ENCODE results near the gene BAD. TPM values are rescaled to one million over a fixed set of nuclear protein-coding genes. Genes with fewer than 3 reads are reported as not detected.
A peak's percentile ranks its signal among the peaks of the same experiment; 100 is the strongest.

The BAD gene
- total and polyA plus RNA-seq, 8 donors = 40.4 to 343 (median 105) TPM

DNA sequence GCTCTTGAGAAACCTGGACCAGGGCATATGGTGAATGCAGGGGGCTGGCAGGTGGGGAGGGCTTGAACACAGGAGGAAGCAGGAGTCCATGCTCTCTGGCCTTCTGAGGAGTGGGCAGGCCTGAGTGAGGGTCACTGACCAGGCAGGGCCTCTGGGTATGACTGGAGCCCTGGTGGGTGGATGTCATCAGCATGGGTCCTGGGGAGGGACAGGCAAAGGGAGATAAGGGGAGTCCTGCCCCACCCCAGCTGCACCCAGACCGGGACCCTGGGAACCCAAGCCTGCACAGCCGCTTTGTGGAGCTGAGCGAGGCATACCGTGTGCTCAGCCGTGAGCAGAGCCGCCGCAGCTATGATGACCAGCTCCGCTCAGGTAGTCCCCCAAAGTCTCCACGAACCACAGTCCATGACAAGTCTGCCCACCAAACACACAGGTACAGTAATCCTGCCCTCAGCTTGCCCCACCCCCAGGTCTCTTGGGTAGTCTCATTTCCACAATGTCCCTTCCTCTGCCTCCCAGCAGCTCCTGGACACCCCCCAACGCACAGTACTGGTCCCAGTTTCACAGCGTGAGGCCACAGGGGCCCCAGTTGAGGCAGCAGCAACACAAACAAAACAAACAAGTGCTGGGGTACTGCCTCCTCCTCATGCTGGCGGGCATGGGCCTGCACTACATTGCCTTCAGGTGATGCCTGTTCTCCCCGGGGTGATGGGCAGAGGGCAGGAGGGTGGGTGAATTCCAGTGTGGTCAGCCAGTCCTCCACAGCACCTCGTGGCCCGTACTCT, 52.1 kb downstream of the BAD start:
- Histone ChIP-seq H3K27ac (peak overlapping the region in 3 of 5 donors; percentile 26 to 95 (median 94)), H3K36me3 (peaks cover 0 to 9% (median 4%) of the 10 kb centered on the region in 4 donors), H3K4me1 (peaks cover 53 to 88% (median 83%) of the 10 kb centered on the region in 4 donors), H3K4me3 (peak overlapping the region in 1 of 4 donors; percentile 9), H3K9me3 (no peaks in the 10 kb centered on the region), H3K27me3 (no peaks in the 10 kb centered on the region)
- intact Hi-C loops (cut with DNase I; ENCODE audit: low total_unique reads) = no loop called here
- WGBS, 5 donors = 68 to 83% (median 79%) methylated on average over 9 to 15 of the region's 15 CpGs
- DNase-seq = no peak
- TF ChIP-seq POLR2A (IDR thresholded peaks at IDR 0.05) = no peak
- no peak for TF ChIP-seq POLR2AphosphoS5 (IDR thresholded peaks at IDR 0.05)
- no peak for TF ChIP-seq EP300 (IDR thresholded peaks at IDR 0.05)
- TF ChIP-seq, protein P1, sequence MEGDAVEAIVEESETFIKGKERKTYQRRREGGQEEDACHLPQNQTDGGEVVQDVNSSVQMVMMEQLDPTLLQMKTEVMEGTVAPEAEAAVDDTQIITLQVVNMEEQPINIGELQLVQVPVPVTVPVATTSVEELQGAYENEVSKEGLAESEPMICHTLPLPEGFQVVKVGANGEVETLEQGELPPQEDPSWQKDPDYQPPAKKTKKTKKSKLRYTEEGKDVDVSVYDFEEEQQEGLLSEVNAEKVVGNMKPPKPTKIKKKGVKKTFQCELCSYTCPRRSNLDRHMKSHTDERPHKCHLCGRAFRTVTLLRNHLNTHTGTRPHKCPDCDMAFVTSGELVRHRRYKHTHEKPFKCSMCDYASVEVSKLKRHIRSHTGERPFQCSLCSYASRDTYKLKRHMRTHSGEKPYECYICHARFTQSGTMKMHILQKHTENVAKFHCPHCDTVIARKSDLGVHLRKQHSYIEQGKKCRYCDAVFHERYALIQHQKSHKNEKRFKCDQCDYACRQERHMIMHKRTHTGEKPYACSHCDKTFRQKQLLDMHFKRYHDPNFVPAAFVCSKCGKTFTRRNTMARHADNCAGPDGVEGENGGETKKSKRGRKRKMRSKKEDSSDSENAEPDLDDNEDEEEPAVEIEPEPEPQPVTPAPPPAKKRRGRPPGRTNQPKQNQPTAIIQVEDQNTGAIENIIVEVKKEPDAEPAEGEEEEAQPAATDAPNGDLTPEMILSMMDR (IDR thresholded peaks at IDR 0.05) = no peak

- Histone ChIP-seq H3K27me3 (no peaks in the 10 kb centered on the region), H3K9me3 (no peaks in the 10 kb centered on the region), H3K4me1 (peaks cover 60 to 88% (median 83%) of the 10 kb centered on the region in 4 donors), H3K36me3 (peaks cover 0 to 1% (median 0%) of the 10 kb centered on the region in 4 donors), H3K4me3 (peak overlapping the region in 1 of 4 donors; percentile 68), H3K27ac (peak overlapping the region in 3 of 5 donors; percentile 14 to 95 (median 94))
- WGBS, 5 donors = 71 to 86% (median 81%) methylated on average over 7 of the region's 7 CpGs
- DNase-seq = no peak
- intact Hi-C loops (cut with DNase I; ENCODE audit: low total_unique reads) = no loop called here
- TF ChIP-seq EP300 (IDR thresholded peaks at IDR 0.05) = no peak
- no peak for TF ChIP-seq POLR2A (IDR thresholded peaks at IDR 0.05)
- TF ChIP-seq, protein P1 (IDR thresholded peaks at IDR 0.05) = no peak
- no peak for TF ChIP-seq POLR2AphosphoS5 (IDR thresholded peaks at IDR 0.05)
These were observed 52.9 kb downstream of the BAD start for GRCh38 chr11:64231546-64231945.

- no peaks in the 10 kb centered on the region for H3K27me3 ChIP-seq
- H3K9me3 ChIP-seq = no peaks in the 10 kb centered on the region
- peak overlapping the region; percentile 91 to 96 (median 94) for H3K27ac ChIP-seq
- H3K4me3 ChIP-seq = peak overlapping the region; percentile 66 to 73 (median 70)
- no peak for DNase-seq
- intact Hi-C loops (cut with DNase I; ENCODE audit: low total_unique reads) = no loop called here
- no peaks in the 10 kb centered on the region for H3K36me3 ChIP-seq
- TF ChIP-seq, protein P1 (IDR thresholded peaks at IDR 0.05) = no peak
- TF ChIP-seq POLR2AphosphoS5 (IDR thresholded peaks at IDR 0.05) (no peak), POLR2A (IDR thresholded peaks at IDR 0.05) (no peak), EP300 (IDR thresholded peaks at IDR 0.05) (no peak)
- peaks cover 58 to 83% (median 80%) of the 10 kb centered on the region in 4 donors for H3K4me1 ChIP-seq
- 4 to 11% (median 8%) methylated on average over 8 of the region's 8 CpGs for WGBS, 5 donors
These were observed 53.5 kb downstream of the BAD start for GRCh38 chr11:64230985-64231365.

DNA sequence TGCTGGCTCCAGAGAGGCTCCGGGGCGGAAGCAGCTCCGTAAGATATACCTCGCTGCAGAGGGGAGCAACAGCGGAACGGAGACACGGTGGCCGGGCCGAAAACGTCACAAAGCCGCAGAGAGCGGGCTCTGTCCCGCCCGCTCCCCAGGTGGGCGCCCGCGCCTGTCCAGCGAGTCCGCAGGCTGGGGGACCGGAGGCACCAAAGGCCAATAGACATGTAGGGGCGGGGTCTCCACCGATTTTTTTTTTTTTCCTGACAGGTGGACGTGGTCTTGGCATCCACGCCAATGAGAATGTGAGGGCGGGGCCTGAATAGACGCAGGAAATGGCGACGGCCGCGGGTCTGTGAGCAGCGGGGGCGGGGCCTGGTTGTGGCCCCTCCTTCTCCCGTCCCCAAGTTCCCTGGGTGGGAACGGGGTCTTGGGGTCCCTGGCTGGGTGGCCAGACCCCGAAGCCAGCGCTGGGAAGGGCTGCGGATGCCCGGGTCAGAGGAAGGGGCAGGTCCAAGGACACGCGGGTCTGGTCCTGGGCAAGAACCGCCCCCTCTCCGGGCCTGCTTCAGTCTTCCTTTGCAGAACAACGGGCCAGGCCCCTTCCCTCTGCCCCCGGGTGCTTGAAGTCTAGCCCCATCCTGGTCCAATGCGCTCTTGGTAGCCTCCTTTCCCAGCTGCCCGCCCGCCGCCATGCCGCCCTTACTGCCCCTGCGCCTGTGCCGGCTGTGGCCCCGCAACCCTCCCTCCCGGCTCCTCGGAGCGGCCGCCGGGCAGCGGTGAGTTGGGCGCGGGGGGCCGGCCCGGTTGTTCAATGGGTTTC, 54.1 kb downstream of the BAD start, which contains the start of gene DNAJC4:
Gene DNAJC4 (plus strand): TSS at position 378 of the 814 bp plus-strand sequence. CDS start 307 bp downstream, at position 685.
- Histone ChIP-seq H3K36me3 (no peaks in the 10 kb centered on the region), H3K4me3 (peak within 1 kb of the TSS; percentile 66 to 73 (median 70)), H3K9me3 (no peaks in the 10 kb centered on the region), H3K27ac (peak within 1 kb of the TSS; percentile 91 to 96 (median 94)), H3K4me1 (peaks cover 55 to 80% (median 78%) of the 10 kb centered on the region in 4 donors), H3K27me3 (no peaks in the 10 kb centered on the region)
- peak; percentile 96 to 98 for DNase-seq
- WGBS, 5 donors = 0 to 2% (median 0%) methylated on average over 43 to 62 of the region's 62 CpGs
- intact Hi-C loops (cut with DNase I; ENCODE audit: low total_unique reads) = no loop called here
- TF ChIP-seq POLR2AphosphoS5 (IDR thresholded peaks at IDR 0.05) (peak in 2 of 3 donors; percentile 50 to 61), EP300 (IDR thresholded peaks at IDR 0.05) (no peak), POLR2A (IDR thresholded peaks at IDR 0.05) (no peak)
- TF ChIP-seq, protein P1 (IDR thresholded peaks at IDR 0.05) = no peak

Data from stomach (tissue), 9 donors.